ENCODE measurements around the gene PASK. TPM values are rescaled to one million over a fixed set of nuclear protein-coding genes. Genes with fewer than 3 reads are reported as not detected.

PASK gene
- total RNA-seq, 1 experiment from 2014 or later: 45.8 TPM

DNA sequence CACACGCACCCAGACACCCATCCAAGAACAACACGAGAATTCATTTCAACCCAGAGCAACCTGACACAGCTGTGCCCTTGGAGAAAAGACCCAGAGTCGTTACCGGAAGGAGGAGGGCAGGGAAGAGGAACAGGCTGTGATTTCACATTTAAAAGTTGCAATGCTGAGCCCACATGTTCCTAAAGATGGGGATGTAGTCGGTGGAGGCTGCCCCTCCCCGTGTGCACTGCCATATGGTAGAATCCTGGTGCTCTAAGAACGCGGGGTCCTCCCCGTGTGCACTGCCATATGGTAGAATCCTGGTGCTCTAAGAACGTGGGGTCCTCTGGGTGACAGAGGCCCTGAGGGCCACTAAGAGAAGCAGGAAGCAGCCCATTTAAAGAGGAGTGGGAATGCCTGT is 58.1 kb downstream of the PASK start:
- Histone ChIP-seq H3K27ac (ENCODE audit: low read depth, low read length) (no peak overlapping the region), H3K9me2 (ENCODE audit: insufficient read depth) (no peaks in the 10 kb centered on the region), H4K20me1 (ENCODE audit: insufficient read depth) (no peaks in the 10 kb centered on the region), H2AFZ (ENCODE audit: low read depth, low read length, poor library complexity, severe bottlenecking) (no peak overlapping the region), H3K4me2 (ENCODE audit: low read length) (no peak overlapping the region), H3K4me1 (ENCODE audit: control insufficient read depth in 1 of 2, insufficient read depth in 2 of 2, low read length in 2 of 2) (no peaks in the 10 kb centered on the region), H3K9ac (ENCODE audit: low read length) (no peak overlapping the region), H3K27me3 (ENCODE audit: insufficient read depth, low read length) (no peaks in the 10 kb centered on the region), H3K79me2 (ENCODE audit: insufficient read depth, low read length) (peaks cover 6% of the 10 kb centered on the region; the same call in 1 of the 2 replicates), H3K36me3 (ENCODE audit: control insufficient read depth in 1 of 2, insufficient read depth in 2 of 2, low read length in 2 of 2) (peaks cover 29 to 34% of the 10 kb centered on the region in 2 experiments), H3K4me3 (replicated peaks in 1 of 2; ENCODE audit: low read depth in 1 of 2, low read length in 2 of 2) (no peak overlapping the region), H3K9me3 (ENCODE audit: control insufficient read depth in 1 of 2, insufficient read depth in 1 of 2, low read depth in 1 of 2, low read length in 2 of 2) (no peaks in the 10 kb centered on the region)
- CTCF ChIA-PET: no interaction called here
- RAD21 ChIA-PET (ENCODE audit: low non-redundant PET in 1 of 2, low total read pairs in 2 of 2, uncharacterized antibody in 2 of 2, unreplicated experiment in 2 of 2): no interaction called here
- ATAC-seq (no peak), DNase-seq (ENCODE audit: low read depth, low spot score) (no peak)
- POLR2A ChIA-PET: no interaction called here
- TF ChIP-seq, protein P1, sequence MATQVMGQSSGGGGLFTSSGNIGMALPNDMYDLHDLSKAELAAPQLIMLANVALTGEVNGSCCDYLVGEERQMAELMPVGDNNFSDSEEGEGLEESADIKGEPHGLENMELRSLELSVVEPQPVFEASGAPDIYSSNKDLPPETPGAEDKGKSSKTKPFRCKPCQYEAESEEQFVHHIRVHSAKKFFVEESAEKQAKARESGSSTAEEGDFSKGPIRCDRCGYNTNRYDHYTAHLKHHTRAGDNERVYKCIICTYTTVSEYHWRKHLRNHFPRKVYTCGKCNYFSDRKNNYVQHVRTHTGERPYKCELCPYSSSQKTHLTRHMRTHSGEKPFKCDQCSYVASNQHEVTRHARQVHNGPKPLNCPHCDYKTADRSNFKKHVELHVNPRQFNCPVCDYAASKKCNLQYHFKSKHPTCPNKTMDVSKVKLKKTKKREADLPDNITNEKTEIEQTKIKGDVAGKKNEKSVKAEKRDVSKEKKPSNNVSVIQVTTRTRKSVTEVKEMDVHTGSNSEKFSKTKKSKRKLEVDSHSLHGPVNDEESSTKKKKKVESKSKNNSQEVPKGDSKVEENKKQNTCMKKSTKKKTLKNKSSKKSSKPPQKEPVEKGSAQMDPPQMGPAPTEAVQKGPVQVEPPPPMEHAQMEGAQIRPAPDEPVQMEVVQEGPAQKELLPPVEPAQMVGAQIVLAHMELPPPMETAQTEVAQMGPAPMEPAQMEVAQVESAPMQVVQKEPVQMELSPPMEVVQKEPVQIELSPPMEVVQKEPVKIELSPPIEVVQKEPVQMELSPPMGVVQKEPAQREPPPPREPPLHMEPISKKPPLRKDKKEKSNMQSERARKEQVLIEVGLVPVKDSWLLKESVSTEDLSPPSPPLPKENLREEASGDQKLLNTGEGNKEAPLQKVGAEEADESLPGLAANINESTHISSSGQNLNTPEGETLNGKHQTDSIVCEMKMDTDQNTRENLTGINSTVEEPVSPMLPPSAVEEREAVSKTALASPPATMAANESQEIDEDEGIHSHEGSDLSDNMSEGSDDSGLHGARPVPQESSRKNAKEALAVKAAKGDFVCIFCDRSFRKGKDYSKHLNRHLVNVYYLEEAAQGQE (IDR thresholded peaks at IDR 0.05; ENCODE audit: low read depth): no peak
- TF ChIP-seq RAD21 (IDR thresholded peaks at IDR 0.05; ENCODE audit: low read depth): no peak
- TF ChIP-seq, protein P2, sequence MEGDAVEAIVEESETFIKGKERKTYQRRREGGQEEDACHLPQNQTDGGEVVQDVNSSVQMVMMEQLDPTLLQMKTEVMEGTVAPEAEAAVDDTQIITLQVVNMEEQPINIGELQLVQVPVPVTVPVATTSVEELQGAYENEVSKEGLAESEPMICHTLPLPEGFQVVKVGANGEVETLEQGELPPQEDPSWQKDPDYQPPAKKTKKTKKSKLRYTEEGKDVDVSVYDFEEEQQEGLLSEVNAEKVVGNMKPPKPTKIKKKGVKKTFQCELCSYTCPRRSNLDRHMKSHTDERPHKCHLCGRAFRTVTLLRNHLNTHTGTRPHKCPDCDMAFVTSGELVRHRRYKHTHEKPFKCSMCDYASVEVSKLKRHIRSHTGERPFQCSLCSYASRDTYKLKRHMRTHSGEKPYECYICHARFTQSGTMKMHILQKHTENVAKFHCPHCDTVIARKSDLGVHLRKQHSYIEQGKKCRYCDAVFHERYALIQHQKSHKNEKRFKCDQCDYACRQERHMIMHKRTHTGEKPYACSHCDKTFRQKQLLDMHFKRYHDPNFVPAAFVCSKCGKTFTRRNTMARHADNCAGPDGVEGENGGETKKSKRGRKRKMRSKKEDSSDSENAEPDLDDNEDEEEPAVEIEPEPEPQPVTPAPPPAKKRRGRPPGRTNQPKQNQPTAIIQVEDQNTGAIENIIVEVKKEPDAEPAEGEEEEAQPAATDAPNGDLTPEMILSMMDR (IDR thresholded peaks at IDR 0.05 in 2 of 3, conservative IDR thresholded peaks at IDR 0.05 in 1 of 3; ENCODE audit: borderline replicate concordance in 1 of 3, insufficient read depth in 1 of 3, low read depth in 2 of 3, low read length in 2 of 3): no peak
- no peak for TF ChIP-seq FOSL1 (IDR thresholded peaks at IDR 0.05; ENCODE audit: low read depth)
- TF ChIP-seq EZH2phosphoT487 (IDR thresholded peaks at IDR 0.05; ENCODE audit: borderline replicate concordance): no peak
- no peak for TF ChIP-seq SRF (IDR thresholded peaks at IDR 0.05; ENCODE audit: low read depth)
- TF ChIP-seq YY1 (IDR thresholded peaks at IDR 0.05; ENCODE audit: extremely low read depth, insufficient replicate concordance, low read depth, low read length): no peak
- TF ChIP-seq POLR2A (IDR thresholded peaks at IDR 0.05; ENCODE audit: borderline replicate concordance, extremely low read depth, insufficient read depth, insufficient read length): no peak
- TF ChIP-seq ZNF274 (IDR thresholded peaks at IDR 0.05; ENCODE audit: low read depth, low read length): no peak
- TF ChIP-seq SIN3A (IDR thresholded peaks at IDR 0.05; ENCODE audit: low read depth): no peak
- TF ChIP-seq EZH2 (IDR thresholded peaks at IDR 0.05): no peak
- no peak for TF ChIP-seq TCF7L2 (IDR thresholded peaks at IDR 0.05; ENCODE audit: borderline replicate concordance, extremely low read depth, insufficient read depth, insufficient read length)
- intact Hi-C loops (cut with micrococcal nuclease): no loop called here
- BruUV-seq (replicated peaks): no TSS peak

Data from HCT116 (cell line).